HCT116 (cell line): Measurements from ENCODE around the gene STAC2.

Experiments
- CEBPB ChIP-seq: IDR thresholded peaks from 2 replicates; pipeline ENCODE4 v1.6.1; 2012; ENCODE audit warnings: low read depth
- EZH2 ChIP-seq: fragments of 200-600 bp; sonication (generic); IDR thresholded peaks from 2 replicates; pipeline ENCODE4 v1.6.1; 2017; ENCODE audit warnings: antibody characterized with exemption, mixed run types
- EZH2phosphoT487 ChIP-seq: fragments of 200-600 bp; IDR thresholded peaks from 2 replicates; pipeline ENCODE4 v1.6.1; 2018; ENCODE audit warnings: antibody characterized with exemption, borderline replicate concordance
- POLR2A ChIP-seq: IDR thresholded peaks from 2 replicates; pipeline ENCODE4 v1.7.0; 2011; ENCODE audit warnings: borderline replicate concordance; ENCODE audit not compliant: insufficient read depth, insufficient read length; ENCODE audit errors: extremely low read depth
- POLR2AphosphoS5 ChIP-seq: IDR thresholded peaks from 2 replicates; pipeline ENCODE4 v1.6.1; 2011; ENCODE audit warnings: mild to moderate bottlenecking, low read depth, low read length, moderate library complexity
- RAD21 ChIP-seq: IDR thresholded peaks from 2 replicates; pipeline ENCODE4 v1.6.1; 2012; ENCODE audit warnings: low read depth, mild to moderate bottlenecking
- YY1 ChIP-seq: IDR thresholded peaks from 2 replicates; pipeline ENCODE4 v1.6.1; 2011; ENCODE audit warnings: low read length, low read depth, moderate library complexity, mild to moderate bottlenecking; ENCODE audit not compliant: insufficient replicate concordance; ENCODE audit errors: extremely low read depth
- TF ChIP-seq, protein P1 (sequence below), 3 experiments: fragments of 200-600 bp in 1 of 3; sonication (generic) in 1 of 3; IDR thresholded peaks in 2 of 3; conservative IDR thresholded peaks in 1 of 3; 2 replicates each; pipeline ENCODE4 v1.5.1; 2012 to 2017; ENCODE audit warnings: low read depth in 2 of 3, low read length in 2 of 3, antibody characterized with exemption in 1 of 3, borderline replicate concordance in 1 of 3, control low read depth in 1 of 3, mild to moderate bottlenecking in 1 of 3, mixed read lengths in 1 of 3, mixed run types in 1 of 3, moderate library complexity in 1 of 3; ENCODE audit not compliant: insufficient read depth in 1 of 3
- TF ChIP-seq, protein P2 (sequence below): IDR thresholded peaks from 2 replicates; pipeline ENCODE4 v1.6.1; 2012
- TF ChIP-seq, protein P3 (sequence below): IDR thresholded peaks from 2 replicates; pipeline ENCODE4 v1.6.1; 2012

DNA sequence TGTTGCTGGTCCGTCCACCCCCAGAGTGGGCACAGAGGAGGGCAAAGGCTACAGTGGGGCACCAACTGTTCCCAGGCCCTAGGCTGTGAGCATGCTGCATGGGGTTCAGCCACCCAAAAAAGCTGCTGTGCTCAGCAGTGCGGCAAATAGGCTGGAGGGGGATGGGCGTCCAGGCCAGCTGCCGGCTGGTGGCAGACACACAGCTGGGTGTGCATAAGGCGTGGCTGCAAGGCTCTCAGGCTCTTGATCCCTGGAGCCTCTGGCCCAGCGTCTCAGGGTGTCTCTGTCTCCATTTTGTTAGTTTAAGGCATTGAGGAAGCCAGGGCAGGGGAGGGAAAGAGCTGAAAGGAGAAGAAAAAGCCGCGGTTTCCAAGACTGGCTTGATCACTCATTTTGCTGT is 16.9 kb downstream of the STAC2 start:
- TF ChIP-seq, protein P1, sequence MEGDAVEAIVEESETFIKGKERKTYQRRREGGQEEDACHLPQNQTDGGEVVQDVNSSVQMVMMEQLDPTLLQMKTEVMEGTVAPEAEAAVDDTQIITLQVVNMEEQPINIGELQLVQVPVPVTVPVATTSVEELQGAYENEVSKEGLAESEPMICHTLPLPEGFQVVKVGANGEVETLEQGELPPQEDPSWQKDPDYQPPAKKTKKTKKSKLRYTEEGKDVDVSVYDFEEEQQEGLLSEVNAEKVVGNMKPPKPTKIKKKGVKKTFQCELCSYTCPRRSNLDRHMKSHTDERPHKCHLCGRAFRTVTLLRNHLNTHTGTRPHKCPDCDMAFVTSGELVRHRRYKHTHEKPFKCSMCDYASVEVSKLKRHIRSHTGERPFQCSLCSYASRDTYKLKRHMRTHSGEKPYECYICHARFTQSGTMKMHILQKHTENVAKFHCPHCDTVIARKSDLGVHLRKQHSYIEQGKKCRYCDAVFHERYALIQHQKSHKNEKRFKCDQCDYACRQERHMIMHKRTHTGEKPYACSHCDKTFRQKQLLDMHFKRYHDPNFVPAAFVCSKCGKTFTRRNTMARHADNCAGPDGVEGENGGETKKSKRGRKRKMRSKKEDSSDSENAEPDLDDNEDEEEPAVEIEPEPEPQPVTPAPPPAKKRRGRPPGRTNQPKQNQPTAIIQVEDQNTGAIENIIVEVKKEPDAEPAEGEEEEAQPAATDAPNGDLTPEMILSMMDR (IDR thresholded peaks at IDR 0.05 in 2 of 3, conservative IDR thresholded peaks at IDR 0.05 in 1 of 3; ENCODE audit: borderline replicate concordance in 1 of 3, insufficient read depth in 1 of 3, low read depth in 2 of 3, low read length in 2 of 3): no peak
- TF ChIP-seq, protein P2, sequence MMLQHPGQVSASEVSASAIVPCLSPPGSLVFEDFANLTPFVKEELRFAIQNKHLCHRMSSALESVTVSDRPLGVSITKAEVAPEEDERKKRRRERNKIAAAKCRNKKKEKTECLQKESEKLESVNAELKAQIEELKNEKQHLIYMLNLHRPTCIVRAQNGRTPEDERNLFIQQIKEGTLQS: no peak
- TF ChIP-seq EZH2 (no peak), POLR2A (no peak), RAD21 (no peak), CEBPB (no peak), POLR2AphosphoS5 (no peak), EZH2phosphoT487 (no peak), YY1 (no peak)
- TF ChIP-seq, protein P3, sequence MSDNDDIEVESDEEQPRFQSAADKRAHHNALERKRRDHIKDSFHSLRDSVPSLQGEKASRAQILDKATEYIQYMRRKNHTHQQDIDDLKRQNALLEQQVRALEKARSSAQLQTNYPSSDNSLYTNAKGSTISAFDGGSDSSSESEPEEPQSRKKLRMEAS: no peak
